NOMO-1 treated with dmso at 0.1 percent for 144 hours (cell line): ENCODE data around the gene BTBD16.

Experiments
- DNase-seq: peaks from one replicate; lab custom pipeline; 2025; ENCODE audit not compliant: unreplicated experiment; lab: John Stamatoyannopoulos, UW

BTBD16 gene

DNA sequence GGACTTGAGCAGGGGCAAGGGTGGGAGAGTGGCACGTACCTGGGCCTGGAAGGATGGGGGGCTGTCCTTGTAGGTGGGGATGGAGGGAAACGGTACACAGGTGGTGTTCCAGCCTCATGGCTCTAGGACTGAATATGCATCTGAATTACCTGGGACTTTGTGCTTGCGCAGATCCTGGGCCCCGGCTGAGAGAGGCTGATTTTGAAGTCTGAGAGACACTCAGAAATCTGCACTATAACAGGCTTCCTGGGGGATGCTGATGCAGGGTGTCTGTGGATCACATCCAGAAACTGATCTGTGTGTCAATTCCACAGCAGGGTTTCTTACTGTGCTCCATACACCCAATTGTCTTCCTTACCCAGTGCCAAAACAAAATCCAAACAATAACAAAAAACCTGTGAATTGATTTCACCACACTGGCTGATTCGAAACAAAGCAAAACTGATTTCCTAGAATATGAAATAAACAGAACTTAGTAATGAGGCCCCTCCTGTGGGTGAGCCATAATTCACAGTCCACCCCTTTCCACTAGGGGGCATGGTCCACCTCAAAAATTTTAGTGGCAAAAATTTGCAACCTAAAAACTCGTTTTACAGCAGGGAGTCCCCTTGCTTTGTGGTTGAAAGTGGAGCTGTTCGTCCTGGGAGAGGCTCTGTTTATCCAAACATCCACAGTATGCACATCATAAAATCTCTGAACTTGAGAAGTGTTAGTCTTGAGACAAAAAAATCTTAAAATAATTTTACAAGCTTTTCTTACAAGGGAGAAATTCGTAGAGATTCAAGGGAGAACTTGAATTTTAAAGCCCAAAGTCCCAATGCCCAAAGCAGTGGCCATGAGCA, 71.4 kb downstream of the BTBD16 start:
- no peak for DNase-seq

DNA sequence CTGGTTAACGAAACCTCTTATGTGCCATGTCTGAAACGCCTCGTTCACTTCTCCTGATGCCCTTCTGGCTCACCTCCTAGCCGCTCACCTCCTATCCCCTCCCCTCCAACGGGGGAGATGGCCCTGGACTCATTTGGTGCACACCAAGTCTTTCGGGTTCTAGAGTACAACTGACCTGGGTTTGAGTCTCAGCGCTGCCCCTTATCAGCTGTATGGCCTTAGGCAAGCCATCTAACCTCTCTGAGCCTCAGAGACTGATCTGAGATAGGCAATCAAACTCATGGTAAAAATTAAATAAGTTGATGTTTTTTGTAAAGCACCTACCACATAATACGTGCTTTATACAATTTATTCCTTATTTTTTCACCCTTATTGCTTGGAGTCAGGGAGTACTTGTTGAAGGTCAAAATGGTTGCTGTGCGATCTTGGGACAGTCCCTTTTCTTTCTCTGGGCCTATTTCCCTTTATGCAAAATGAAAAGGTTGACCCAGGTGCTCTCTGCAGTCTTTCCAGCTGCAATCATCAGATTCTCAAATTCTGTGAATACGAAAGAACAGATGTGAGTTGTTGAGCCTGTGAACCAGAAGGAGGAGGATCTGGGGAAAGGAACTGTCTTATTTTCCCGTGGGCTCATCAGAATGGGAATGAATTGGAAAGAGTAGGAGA, 72.2 kb downstream of the BTBD16 start:
- DNase-seq, result no peak

DNA sequence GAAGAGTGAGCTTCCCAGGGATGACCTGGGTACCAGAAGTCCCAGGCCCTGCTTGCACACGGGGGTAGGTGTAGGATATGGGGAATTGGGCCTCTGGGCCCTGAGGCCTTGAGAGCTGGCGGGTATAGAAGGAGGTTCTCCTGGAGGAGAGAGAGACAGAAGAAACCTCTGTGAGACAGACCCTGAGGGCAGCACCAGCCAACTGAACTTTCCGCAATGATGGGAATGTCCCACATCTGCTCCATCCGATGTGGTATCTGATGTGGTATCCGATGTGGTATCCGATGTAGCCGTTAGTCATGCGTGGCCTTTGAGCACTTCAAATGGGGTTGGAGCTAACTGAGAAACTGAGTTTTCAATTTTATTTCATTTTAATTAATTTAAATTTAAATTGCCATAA, 72.8 kb downstream of the BTBD16 start:
- no peak for DNase-seq

DNA sequence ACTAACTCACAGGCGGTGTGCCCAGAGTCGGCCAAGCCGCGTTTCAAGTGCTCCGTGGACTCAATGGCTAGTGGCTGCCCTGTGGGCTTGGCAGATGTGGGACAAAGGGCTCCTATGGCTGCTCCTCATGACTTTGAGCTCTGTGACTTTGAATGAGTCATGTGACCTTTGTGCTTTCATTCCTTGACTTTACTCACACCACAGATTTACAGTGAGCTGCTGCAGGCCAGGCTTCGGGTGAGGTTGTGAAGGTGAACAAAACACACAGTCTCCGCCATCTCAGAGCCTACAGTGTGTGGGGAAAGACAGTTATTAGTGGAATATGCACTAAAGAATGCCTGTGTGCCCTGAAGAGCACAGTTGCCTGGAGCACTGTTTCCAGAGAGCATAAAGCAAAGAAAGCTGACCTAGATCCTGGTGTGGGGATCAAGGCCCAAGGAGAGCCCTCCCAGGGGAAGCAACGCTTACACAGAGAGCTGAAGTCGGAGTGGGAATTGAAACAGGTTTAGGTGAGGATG, 73.7 kb downstream of the BTBD16 start:
- no peak for DNase-seq

DNA sequence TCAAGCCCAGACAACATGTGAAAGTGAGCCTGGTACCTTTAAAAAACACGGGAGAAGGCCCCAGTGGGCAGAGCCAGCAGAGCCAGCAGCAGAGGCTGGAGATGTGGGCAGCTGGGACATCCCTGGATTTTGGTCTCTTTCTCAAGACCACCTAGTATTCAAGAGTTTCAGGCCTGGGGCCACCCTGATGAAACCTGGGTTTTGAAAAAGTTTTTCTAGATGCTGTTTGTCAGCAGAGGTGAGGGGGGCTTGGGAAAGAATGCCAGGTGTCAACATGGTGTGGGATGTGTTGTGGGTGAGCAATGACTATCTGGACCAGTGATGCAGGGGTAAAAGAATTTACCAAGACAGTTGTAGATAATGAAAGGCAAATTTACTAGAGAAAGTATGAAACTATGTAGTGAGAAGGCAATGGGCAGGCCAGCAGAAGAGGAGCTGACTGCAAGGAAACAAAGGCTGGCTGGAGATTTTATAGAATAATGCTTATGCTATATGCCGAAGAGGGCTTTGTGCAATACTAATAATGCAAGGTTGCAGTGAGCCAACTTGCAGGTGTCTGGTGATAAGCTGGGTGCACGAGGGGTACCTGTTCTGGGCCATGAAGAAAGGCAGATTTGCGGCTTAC, 75.3 kb downstream of the BTBD16 start:
- no peak for DNase-seq

DNA sequence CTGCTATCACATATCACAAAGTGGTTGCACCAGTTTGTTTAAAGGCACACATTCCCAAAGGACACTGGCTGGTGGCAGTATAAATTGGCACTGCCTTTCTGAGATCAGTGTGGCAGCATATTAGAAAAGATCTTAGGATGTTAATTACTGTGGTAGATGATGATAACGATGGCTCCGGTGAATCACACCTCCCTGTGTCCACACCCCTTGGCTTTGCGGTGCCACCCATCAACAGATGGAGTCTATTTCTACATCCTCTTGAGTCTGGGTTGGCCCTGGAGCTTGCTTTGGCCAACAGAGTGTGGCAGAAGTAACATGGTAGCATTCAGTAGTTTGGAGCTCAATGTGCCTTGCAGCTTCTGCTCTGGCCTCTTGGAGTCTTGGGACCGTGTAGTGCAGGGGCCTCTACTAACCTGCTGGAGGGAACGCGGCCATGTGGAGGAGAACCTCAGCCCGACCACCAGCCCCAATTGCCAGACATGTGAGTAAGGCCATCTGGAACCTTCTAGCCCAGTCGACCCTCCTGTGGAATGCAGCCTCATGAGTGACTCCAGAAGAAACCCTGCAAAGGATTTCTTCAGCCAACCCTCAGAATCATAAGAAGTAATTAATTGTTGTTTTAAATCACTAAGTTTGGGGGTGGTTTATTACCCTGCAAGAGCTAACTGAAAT, 76.2 kb downstream of the BTBD16 start:
- DNase-seq, result no peak

DNA sequence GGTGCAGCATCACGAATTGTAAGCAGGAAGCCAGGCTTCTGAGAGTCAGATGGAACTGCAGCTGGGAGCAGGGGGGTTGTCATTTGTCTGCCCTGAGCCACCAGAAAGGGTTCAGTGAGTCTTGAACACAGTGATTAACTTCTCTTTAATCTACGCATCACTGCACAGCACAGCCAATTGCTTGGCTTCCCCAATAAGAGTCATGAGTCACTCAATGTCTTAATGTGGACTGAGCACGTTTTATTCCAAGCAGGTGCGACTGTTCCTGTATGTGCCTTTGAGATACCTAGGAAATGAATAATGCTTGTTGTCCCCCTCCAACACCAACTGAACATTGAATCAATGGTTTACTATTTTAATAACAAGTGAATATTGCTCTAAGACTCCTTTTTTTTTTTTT, 77.4 kb downstream of the BTBD16 start:
- no peak for DNase-seq

DNA sequence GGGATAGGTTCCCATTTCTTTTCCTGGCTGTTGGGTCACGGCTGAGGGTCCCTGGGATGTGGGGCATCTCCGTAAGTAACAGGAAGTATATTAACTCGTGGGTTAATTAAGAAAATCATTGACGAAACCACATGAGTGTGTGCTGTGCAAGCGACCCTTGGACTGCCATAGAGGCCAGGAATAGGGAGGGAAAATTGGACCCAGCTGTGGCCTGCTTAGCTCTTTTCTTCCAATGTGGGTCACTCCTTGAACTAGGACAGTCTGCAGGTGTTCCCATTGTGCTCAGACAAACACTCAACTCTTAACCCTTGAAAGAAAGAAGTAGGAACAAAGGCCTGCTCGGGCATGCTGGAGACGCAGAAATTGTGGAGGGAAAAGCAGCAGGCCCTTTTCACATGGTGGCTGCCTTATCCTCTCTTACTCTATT, 77.9 kb downstream of the BTBD16 start:
- DNase-seq, result no peak

DNA sequence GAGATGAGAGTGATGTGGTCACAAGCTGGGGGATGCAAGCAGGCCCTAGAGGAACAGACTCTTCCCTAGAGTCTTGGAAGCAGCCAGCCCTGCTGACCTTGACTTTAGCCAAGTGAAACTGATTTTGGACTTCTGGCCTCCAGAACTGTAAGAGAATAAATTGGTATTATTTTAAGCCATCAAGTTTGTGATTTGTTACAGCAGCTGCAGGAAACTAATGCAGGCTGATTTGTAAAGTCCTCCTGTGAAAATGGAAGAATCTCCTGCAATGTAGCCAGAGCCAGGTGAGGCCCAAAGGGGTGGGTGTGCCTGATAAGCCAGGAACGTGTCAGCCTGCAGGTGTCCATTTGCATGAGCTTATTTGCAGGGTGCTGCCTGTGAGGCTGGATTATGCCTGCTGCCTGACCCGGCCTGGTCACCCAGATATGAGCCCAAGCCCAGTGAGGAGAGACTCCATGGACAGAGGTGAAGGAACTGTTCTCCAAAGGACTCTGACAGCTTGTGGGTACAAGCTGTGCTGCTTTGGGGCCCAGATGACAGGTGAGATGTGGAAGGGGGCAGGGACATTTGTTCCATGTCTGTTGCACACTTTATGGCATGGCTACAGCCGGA, 78.8 kb downstream of the BTBD16 start:
- no peak for DNase-seq

DNA sequence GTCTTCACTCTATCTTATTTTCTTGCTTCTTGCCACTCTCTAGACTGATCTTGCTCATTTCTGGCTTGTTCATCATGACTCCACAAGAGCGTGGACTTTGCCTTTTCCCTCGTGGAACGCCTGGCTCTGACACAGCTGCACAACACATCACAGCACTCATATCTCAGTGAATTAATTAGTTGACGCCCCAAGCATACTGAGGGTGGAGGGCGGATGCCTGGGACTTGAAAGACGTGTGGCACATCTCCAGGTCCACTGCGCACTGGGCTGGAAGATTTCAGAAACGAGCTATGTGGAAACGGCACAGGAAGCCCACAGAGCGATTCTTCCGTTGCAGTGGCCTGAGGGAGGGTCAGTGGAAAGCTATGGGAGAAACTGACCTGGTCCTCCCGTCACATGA, 79.8 kb downstream of the BTBD16 start:
- DNase-seq, result no peak

DNA sequence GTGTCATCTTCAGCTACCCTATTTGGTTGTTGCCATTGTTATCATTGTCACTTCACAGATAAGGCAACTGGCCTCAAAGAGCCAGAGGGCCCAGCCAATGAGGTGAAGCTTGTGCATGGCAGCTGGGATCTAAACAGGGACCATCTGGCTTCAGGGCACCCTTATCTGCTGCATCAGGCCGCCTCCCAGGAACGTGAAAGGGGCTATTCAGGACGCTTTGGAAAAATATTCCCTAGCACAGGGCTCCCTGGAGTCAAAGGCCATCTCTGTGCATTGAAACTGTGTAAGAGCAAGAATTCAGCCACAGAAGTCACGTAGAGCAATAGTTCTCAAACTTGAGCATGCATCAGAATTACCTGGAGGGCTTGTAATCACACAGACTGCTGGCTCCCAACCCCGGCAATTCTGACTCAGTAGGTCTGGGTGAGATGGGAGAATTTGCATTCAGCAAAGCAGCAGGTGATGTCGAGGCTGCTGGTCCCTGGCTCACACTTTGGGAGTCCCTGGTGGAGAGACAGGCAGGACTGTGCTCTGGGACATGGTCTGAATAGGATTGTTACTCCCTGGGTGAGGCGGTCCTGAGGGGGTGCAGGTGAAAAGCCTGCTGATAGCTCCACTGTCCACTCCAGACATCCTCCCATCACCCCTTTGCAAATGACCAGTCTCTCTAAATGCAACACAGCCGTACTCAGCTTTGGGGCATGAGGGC, 81.9 kb downstream of the BTBD16 start:
- no peak for DNase-seq

DNA sequence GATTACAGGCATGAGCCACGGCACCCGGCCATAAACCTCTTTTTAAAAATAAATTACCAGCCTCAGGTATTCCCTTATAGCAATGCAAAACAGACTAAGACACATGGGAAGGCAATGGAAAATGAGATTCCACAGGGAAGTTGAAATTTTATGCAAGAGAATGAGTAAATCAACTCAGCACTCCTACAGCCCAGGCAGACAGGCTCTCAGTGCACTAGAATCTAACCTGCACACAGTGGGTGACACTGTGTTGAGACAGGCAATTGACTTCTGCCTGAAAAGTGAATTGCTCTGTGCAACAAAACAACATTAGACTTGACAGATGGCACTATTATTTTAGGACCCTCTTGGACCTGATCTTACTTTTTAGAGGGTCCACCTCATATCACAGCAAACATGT, 83.3 kb downstream of the BTBD16 start:
- DNase-seq, result no peak

DNA sequence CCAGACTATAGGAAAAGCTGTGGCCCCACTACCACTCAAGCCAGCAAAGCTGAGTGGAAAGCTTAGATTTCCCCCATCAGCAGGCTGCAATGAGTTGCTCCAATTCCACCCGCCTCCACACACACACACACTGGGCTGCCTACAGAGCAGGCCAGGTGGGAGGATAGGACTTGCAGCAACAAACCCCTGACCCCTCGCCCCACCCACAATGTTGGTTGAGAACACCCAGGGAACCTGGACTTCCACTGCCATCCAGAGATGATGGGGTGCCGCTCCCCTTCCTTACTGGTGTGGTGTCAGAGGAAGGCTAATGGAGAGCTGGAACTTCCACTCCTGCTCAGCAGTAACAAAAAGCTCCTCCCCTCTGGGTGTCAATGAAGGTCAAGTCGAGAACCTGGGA, 86.6 kb downstream of the BTBD16 start:
- no peak for DNase-seq

DNA sequence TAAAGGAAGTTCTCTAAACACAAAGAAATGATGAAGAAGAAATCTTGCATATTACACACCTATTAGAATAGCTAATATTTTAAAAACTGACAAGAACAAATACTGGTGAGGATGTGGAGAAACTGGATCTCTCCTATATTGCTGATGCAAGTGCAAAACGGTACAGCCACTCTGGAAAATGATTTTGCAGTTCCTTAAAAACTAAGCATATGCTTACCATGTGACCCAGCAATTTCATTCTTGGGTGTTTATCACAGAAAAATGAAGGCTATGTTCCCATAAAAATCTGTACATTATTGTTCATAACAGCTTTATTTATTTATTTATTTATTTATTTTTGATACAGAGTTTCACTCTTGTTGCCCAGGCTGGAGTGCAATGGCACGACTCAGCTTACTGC, 88.5 kb downstream of the BTBD16 start:
- DNase-seq, result no peak

DNA sequence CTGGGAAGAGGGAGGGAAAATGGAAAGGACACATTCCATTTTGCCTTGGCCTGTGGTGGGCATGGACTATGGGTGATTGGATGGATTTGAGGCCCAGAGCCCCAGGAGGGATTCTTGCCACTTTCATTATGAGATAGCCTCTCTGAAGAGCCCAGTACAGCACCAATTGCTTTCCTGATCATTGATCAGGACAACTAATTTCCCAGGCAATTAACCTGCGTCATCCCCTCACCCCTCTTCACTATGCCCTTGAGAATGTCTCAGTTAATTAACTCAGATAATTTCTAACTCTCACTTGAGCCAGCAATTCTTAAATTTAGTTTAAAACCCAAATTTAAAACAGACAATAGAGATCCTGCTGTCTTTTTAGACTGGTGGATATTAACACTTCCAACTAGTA, 90.0 kb downstream of the BTBD16 start:
- DNase-seq, result no peak

DNA sequence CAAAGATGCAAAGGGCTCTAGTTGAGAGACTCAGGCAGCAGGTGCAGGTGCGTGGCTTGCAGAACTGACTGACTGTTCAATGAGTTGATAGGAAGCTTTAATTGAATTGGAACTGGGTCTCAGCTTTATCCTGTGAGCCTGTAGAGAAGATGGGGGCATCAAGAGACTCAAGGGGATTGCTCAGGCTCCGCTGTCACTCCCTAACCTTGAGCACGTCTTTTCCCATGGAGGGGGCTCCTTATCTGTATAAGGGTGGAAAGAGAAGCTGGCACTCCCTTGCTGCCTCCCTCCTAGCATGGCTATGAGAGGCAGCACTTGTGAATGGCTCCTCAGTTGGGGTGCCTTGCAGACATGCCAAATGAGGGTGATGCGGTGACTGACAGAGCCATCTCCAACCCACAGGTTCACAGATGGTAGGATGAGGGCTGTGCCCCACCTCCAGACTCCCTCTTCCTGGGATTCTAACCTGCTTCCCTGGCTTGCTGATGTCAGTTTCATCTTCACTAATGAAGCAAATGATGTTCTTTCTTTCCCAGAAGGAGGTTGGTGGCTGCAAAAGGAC, 91.0 kb downstream of the BTBD16 start:
- no peak for DNase-seq

DNA sequence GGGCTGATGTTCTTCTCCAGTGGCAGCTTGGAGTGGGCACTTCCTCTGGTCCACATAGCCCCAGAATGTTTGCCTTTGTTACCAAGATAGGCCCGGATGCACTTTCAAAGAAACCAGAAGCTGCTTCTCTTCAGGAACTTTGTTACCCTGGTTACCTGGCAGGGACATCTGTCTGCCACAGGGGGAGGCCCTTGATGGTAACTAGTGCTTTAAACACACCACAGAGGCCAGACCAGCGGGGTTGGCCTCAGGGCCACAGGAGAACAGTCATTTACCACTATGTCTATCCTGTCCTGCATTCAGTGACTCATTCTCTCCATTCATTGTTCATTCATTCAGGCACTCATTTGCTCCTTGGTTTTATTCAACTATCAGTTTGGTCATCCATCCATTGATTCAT, 91.5 kb downstream of the BTBD16 start:
- no peak for DNase-seq

DNA sequence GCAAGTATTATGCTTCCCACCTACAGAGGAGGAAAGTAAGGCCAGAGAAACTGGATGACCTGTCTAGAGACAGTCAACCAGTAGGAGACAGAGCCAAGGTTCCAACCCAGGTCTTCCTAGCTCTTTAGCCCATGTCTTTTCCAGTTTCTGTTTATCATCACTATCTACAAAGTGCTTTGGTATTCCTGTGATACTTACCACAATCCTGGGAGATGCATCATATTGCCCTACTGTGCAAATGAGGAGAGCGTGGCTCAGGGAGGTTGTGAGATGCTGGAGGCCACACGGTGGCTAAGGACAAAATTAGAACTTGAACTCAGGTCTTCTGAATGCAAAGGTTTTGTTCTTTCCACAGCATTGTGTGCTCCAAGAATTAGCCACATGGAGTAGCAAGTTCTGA, 92.2 kb downstream of the BTBD16 start:
- DNase-seq, result no peak

DNA sequence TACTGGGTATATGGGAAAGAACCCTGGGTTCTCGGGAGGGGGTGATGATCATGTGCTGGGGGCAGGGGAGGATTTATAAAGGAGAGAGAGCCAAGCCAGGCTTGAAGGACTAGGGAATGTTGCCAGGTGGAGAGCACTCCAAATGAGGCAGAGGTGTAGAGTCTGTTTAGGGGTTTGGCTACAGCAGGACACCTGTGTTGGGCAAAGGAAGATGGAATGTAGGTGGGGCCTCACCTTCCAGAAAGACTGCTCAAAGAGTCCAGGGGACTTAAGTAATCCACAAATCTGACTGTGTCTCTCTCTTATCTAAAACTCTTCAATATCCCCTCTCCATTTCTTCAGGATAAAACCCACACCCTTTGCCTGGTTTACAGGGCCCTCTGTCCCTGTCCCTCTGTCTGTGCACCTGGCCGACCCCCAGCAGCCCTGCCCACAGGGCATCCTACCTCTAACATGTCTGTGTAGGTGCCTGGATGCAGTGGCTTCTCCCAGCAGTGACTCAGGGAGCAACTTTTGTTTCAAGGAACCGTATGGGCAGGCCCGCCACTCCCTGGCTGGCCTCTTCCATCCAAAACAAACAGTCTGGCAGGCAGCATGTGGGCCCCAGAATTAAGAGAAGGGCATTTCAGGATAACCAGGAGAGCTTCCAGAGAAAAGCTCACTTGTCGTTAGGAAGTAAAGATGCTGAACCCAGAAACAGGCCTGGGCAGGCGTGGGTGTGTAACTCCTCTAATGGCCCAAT, 92.8 kb downstream of the BTBD16 start:
- no peak for DNase-seq
